Esophagus mucosa (tissue), 1 donor: ENCODE measurements around the gene RGL2. TPM values are rescaled to one million over a fixed set of nuclear protein-coding genes. Genes with fewer than 3 reads are reported as not detected.

Experiments
- total RNA-seq: library from RNA; stranded (reverse); gene quantifications from one replicate; pipeline ENCODE4 v1.2.4, GENCODE V29; 2023
- donor health status: DM: yes; HTN: yes; CAD: no.

The RGL2 gene
- total RNA-seq, 1 donor from 2014 or later: 55.8 TPM

Other genes with a start within 250 kb of the RGL2 start
- gene HLA-DPA1, start 225.3 kb downstream of the RGL2 start, total RNA-seq: 12.7 TPM
- gene HLA-DPB1, start 223.0 kb downstream of the RGL2 start, total RNA-seq: 10.5 TPM
- gene COL11A2, start 106.5 kb downstream of the RGL2 start, total RNA-seq: 0.32 TPM
- gene RXRB, start 98.3 kb downstream of the RGL2 start, total RNA-seq: 19.6 TPM
- gene SLC39A7, start 98.1 kb downstream of the RGL2 start, total RNA-seq: 31.1 TPM
- 27.3 TPM for gene HSD17B8, start 94.3 kb downstream of the RGL2 start, total RNA-seq
- 27.0 TPM for gene RING1, start 90.4 kb downstream of the RGL2 start, total RNA-seq
- gene VPS52, start 27.1 kb downstream of the RGL2 start, total RNA-seq: 38.8 TPM
- gene RPS18, start 26.9 kb downstream of the RGL2 start, total RNA-seq: 3,499 TPM
- gene B3GALT4, start 21.8 kb downstream of the RGL2 start, total RNA-seq: 16.9 TPM
- gene WDR46, start 9.7 kb downstream of the RGL2 start, total RNA-seq: 31.5 TPM
- gene PFDN6, start 9.3 kb downstream of the RGL2 start, total RNA-seq: 39.9 TPM
- gene TAPBP, start 15.1 kb upstream of the RGL2 start, total RNA-seq: 63.5 TPM
- gene ZBTB22, start 18.8 kb upstream of the RGL2 start, total RNA-seq: 10.6 TPM
- gene DAXX, start 24.0 kb upstream of the RGL2 start, total RNA-seq: 28.1 TPM
- gene KIFC1, start 92.9 kb upstream of the RGL2 start, total RNA-seq: 19.0 TPM
- gene PHF1, start 112.1 kb upstream of the RGL2 start, total RNA-seq: 13.4 TPM
- 92.4 TPM for gene CUTA, start 119.2 kb upstream of the RGL2 start, total RNA-seq
- 7.1 TPM for gene SYNGAP1, start 121.1 kb upstream of the RGL2 start, total RNA-seq
- 5.5 TPM for gene ZBTB9, start 155.6 kb upstream of the RGL2 start, total RNA-seq